IMR-90 (cell line): Measurements from ENCODE around the gene TBC1D8. TPM values are rescaled to one million over a fixed set of nuclear protein-coding genes. Genes with fewer than 3 reads are reported as not detected.
A peak's percentile ranks its signal among the peaks of the same experiment; 100 is the strongest.

Source experiments
- ATAC-seq: fragments of 200-7000 bp; cut with Tn5 transposase; 2 replicates; pipeline ENCODE4 v1.9.1; 2020; ENCODE audit warnings: low read depth, mild to moderate bottlenecking, moderate library complexity
- BruUV-seq: library from RNA; stranded (reverse); fragments of 400-500 nt; replicated peaks from 2 replicates; lab custom pipeline; 2021; lab: Mats Ljungman, UMichigan
- CTCF ChIA-PET: fragments of 300-600 bp; formaldehyde crosslinking; extraction: SDS; loops from one replicate; lab custom pipeline; 2021; ENCODE audit warnings: antibody characterized with exemption; lab: Yijun Ruan, JAX
- POLR2A ChIA-PET: fragments of 300-600 bp; sonication (Branson Sonifier 250); formaldehyde crosslinking; loops from one replicate; lab custom pipeline; 2022; ENCODE audit warnings: antibody characterized with exemption; ENCODE audit not compliant: unreplicated experiment; lab: Charles Lee
- DNase-seq: peaks from one replicate; pipeline ENCODE4 v3.0.0; 2013
- H2AFZ ChIP-seq: replicated peaks from 2 replicates; pipeline ENCODE3; 2013; ENCODE audit warnings: low read length, mild to moderate bottlenecking; ENCODE audit not compliant: poor library complexity
- H2AK5ac ChIP-seq: 2 replicates; pipeline ENCODE4 v1.6.1; 2013; ENCODE audit warnings: low read depth, low read length, inconsistent platforms
- H2AK9ac ChIP-seq: replicated peaks from 2 replicates; pipeline ENCODE3; 2013; ENCODE audit warnings: mild to moderate bottlenecking, low read depth, low read length, moderate library complexity; ENCODE audit not compliant: poor library complexity
- H2BK120ac ChIP-seq: 2 replicates; pipeline ENCODE4 v1.6.1; 2013; ENCODE audit warnings: low read depth, low read length, inconsistent platforms
- H2BK15ac ChIP-seq: 3 replicates; pipeline ENCODE4 v1.6.1; 2013; ENCODE audit warnings: low read depth, low read length, inconsistent platforms
- H2BK20ac ChIP-seq: 2 replicates; pipeline ENCODE4 v1.6.1; 2013; ENCODE audit warnings: low read depth, mild to moderate bottlenecking, inconsistent platforms, low read length, moderate library complexity
- H2BK5ac ChIP-seq: 2 replicates; pipeline ENCODE4 v1.6.1; 2013; ENCODE audit warnings: mild to moderate bottlenecking, low read depth, low read length, inconsistent platforms; ENCODE audit not compliant: poor library complexity, severe bottlenecking
- H3K14ac ChIP-seq: replicated peaks from 2 replicates; pipeline ENCODE4 v1.6.1; 2013; ENCODE audit warnings: low read depth, low read length, inconsistent platforms
- H3K18ac ChIP-seq: 2 replicates; pipeline ENCODE4 v1.6.1; 2013; ENCODE audit warnings: low read depth, low read length, control low read depth
- H3K23ac ChIP-seq: 2 replicates; pipeline ENCODE4 v1.6.1; 2013; ENCODE audit warnings: low read depth, low read length, inconsistent platforms
- H3K27ac ChIP-seq: 2 replicates; pipeline ENCODE4 v1.5.1; 2013; ENCODE audit warnings: mild to moderate bottlenecking, control low read depth, low read length; ENCODE audit not compliant: insufficient read depth
- H3K27me3 ChIP-seq: 2 replicates; pipeline ENCODE4 v1.6.1; 2013; ENCODE audit warnings: low read length; ENCODE audit not compliant: control insufficient read depth, insufficient read depth
- H3K36me3 ChIP-seq: 2 replicates; pipeline ENCODE4 v1.6.1; 2013; ENCODE audit warnings: low read length, mixed read lengths; ENCODE audit not compliant: control insufficient read depth, insufficient read depth
- H3K4ac ChIP-seq: 2 replicates; pipeline ENCODE4 v1.6.1; 2013; ENCODE audit warnings: low read depth, low read length, inconsistent platforms
- H3K4me1 ChIP-seq: 2 replicates; pipeline ENCODE4 v1.6.1; 2013; ENCODE audit warnings: low read length, mixed read lengths; ENCODE audit not compliant: control insufficient read depth, insufficient read depth
- H3K4me2 ChIP-seq: 2 replicates; pipeline ENCODE4 v1.6.1; 2013; ENCODE audit warnings: low read depth, mild to moderate bottlenecking, control low read depth, low read length, moderate library complexity
- H3K4me3 ChIP-seq: 2 replicates; pipeline ENCODE4 v1.5.1; 2013; ENCODE audit warnings: low read depth, mild to moderate bottlenecking, control low read depth, low read length, moderate library complexity; ENCODE audit not compliant: insufficient read depth
- H3K56ac ChIP-seq: 2 replicates; pipeline ENCODE4 v1.6.1; 2013; ENCODE audit warnings: low read length, inconsistent platforms; ENCODE audit not compliant: insufficient read depth; ENCODE audit errors: extremely low read depth
- H3K79me1 ChIP-seq, 2 experiments: 2 replicates each; pipeline ENCODE4 v1.6.1; 2013; ENCODE audit warnings: low read length in 2 of 2, inconsistent platforms in 1 of 2, low read depth in 1 of 2
- H3K9ac ChIP-seq: 2 replicates; pipeline ENCODE4 v1.6.1; 2013; ENCODE audit warnings: low read depth, low read length, control low read depth
- H3K9me1 ChIP-seq: 2 replicates; pipeline ENCODE4 v1.6.1; 2013; ENCODE audit warnings: low read length, inconsistent platforms; ENCODE audit not compliant: insufficient read depth
- H3K9me3 ChIP-seq: 2 replicates; pipeline ENCODE4 v1.6.1; 2013; ENCODE audit warnings: low read length; ENCODE audit not compliant: control insufficient read depth, insufficient read depth
- H4K20me1 ChIP-seq: 2 replicates; pipeline ENCODE4 v1.6.1; 2013; ENCODE audit warnings: low read length, inconsistent platforms; ENCODE audit not compliant: insufficient read depth
- H4K5ac ChIP-seq: 2 replicates; pipeline ENCODE4 v1.6.1; 2013; ENCODE audit warnings: mild to moderate bottlenecking, low read depth, low read length, control low read depth
- H4K8ac ChIP-seq, 2 experiments: 2 replicates each; pipeline ENCODE4 v1.6.1; 2013; ENCODE audit warnings: low read depth in 2 of 2, low read length in 2 of 2, control low read depth in 1 of 2, inconsistent platforms in 1 of 2
- H4K91ac ChIP-seq: 2 replicates; pipeline ENCODE4 v1.6.1; 2013; ENCODE audit warnings: low read depth, low read length, inconsistent platforms; ENCODE audit not compliant: insufficient read depth
- CHD1 ChIP-seq: IDR thresholded peaks from 2 replicates; pipeline ENCODE4 v1.6.1; 2012; ENCODE audit warnings: low read depth, low read length, improper control_type of control experiment
- FOS ChIP-seq: fragments of 150-350 bp; IDR thresholded peaks from 2 replicates; pipeline ENCODE4 v1.6.1; 2016; ENCODE audit warnings: low read depth, low read length
- NFE2L2 ChIP-seq: fragments of 150-350 bp; IDR thresholded peaks from 2 replicates; pipeline ENCODE4 v1.6.1; 2016; ENCODE audit warnings: low read depth, mild to moderate bottlenecking, low read length
- POLR2A ChIP-seq: IDR thresholded peaks from 2 replicates; pipeline ENCODE4 v1.6.1; 2012; ENCODE audit warnings: mild to moderate bottlenecking, low read depth, low read length
- USF2 ChIP-seq: fragments of 150-350 bp; IDR thresholded peaks from 2 replicates; pipeline ENCODE4 v1.6.1; 2017; ENCODE audit warnings: mild to moderate bottlenecking, antibody characterized with exemption, low read length, low read depth
- WGBS, 2 experiments: methylation state at CpG; one replicate each; pipeline versions ENCODE4 v1.1.5 to v1.1.7; 2013; ENCODE audit warnings: missing lambda C conversion rate in 2 of 2; ENCODE audit not compliant: insufficient read length in 1 of 2; ENCODE audit errors: extremely low coverage in 2 of 2; 5-methylcytosine and 5-hydroxymethylcytosine counted together
- dilution Hi-C: fragments of 300-500 bp; cut with HindIII; formaldehyde crosslinking; loops from one replicate; pipeline ENCODE4 v1.14.3; 2018; ENCODE audit warnings: low sequenced_read_pairs; ENCODE audit not compliant: unreplicated experiment
- in situ Hi-C: fragments of 300-500 bp; cut with MboI; formaldehyde crosslinking; loops from 3 replicates; pipeline ENCODE4 v1.14.3; 2019; ENCODE audit warnings: low sequenced_read_pairs, inconsistent platforms, mixed read lengths
- intact Hi-C: fragments of 100-400 bp; cut with micrococcal nuclease; formaldehyde crosslinking; loops from 2 replicates; pipeline ENCODE4 v1.10.0; 2022
- polyA plus RNA-seq, 3 experiments: library from polyadenylated mRNA; depleted of rRNA; stranded (reverse); fragments of >200 nt; gene quantifications; 2 replicates each; pipeline ENCODE4 v1.2.3, GENCODE V29; 2012; ENCODE audit warnings: low replicate concordance in 1 of 3
- total RNA-seq: library from RNA; depleted of rRNA; stranded (reverse); fragments of >200 nt; gene quantifications from 2 replicates; pipeline ENCODE4 v1.2.3, GENCODE V29; 2012
- TF ChIP-seq, protein P1 (sequence below): conservative IDR thresholded peaks from 2 replicates; pipeline ENCODE4 v1.5.1; 2012; ENCODE audit warnings: mild to moderate bottlenecking, low read depth, low read length, improper control_type of control experiment

TBC1D8 gene
- total and polyA plus RNA-seq, 2 of the 4 experiments (the other 2 are of a cell fraction), result 1.3 to 1.5 TPM

GRCh38 chr2:101145406-101145805 is 5.8 kb downstream of the TBC1D8 start:
- Histone ChIP-seq H3K27ac (no peak overlapping the region), H3K9me3 (no peaks in the 10 kb centered on the region), H3K18ac (no peak overlapping the region), H3K79me1 (peaks cover 7 to 46% of the 10 kb centered on the region in 2 experiments; a peak in 3 of 4 replicates), H3K4me3 (no peak overlapping the region), H3K4me1 (no peaks in the 10 kb centered on the region), H3K9me1 (peaks cover 11% of the 10 kb centered on the region), H3K23ac (peak overlapping the region; percentile 54; the same call in 1 of the 2 replicates), H3K14ac (peak overlapping the region; percentile 77; the same call in 1 of the 2 replicates), H3K27me3 (peaks cover 5% of the 10 kb centered on the region; the same call in 1 of the 2 replicates), H2AK5ac (no peak overlapping the region), H4K91ac (no peak overlapping the region), H4K5ac (no peak overlapping the region), H3K4ac (no peak overlapping the region), H2BK15ac (no peak overlapping the region), H2AFZ (no peak overlapping the region), H3K9ac (no peak overlapping the region), H2BK120ac (no peak overlapping the region), H4K8ac (peak overlapping the region in 1 of 2 experiments; percentile 24; a peak in 1 of 4 replicates), H4K20me1 (peaks cover 10% of the 10 kb centered on the region; the same call in 1 of the 2 replicates), H3K36me3 (no peaks in the 10 kb centered on the region), H2BK5ac (no peak overlapping the region), H2AK9ac (no peak overlapping the region), H3K56ac (no peak overlapping the region), H2BK20ac (no peak overlapping the region), H3K4me2 (no peak overlapping the region)
- ATAC-seq (no peak), DNase-seq (no peak)
- in situ Hi-C loops, result no loop called here
- no CpG with 5 or more reads among the region's 2 CpGs for WGBS, 2 experiments
- POLR2A ChIA-PET, result interaction anchor here (0.8 kb wide), 1 partner anchor 22 kb away, joined by 3 read pairs; no protein-coding TSS in a partner anchor
- no TSS peak for BruUV-seq
- TF ChIP-seq NFE2L2 (no peak), POLR2A (no peak), CHD1 (no peak), USF2 (no peak), FOS (no peak)
- TF ChIP-seq, protein P1, sequence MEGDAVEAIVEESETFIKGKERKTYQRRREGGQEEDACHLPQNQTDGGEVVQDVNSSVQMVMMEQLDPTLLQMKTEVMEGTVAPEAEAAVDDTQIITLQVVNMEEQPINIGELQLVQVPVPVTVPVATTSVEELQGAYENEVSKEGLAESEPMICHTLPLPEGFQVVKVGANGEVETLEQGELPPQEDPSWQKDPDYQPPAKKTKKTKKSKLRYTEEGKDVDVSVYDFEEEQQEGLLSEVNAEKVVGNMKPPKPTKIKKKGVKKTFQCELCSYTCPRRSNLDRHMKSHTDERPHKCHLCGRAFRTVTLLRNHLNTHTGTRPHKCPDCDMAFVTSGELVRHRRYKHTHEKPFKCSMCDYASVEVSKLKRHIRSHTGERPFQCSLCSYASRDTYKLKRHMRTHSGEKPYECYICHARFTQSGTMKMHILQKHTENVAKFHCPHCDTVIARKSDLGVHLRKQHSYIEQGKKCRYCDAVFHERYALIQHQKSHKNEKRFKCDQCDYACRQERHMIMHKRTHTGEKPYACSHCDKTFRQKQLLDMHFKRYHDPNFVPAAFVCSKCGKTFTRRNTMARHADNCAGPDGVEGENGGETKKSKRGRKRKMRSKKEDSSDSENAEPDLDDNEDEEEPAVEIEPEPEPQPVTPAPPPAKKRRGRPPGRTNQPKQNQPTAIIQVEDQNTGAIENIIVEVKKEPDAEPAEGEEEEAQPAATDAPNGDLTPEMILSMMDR, result no peak
- CTCF ChIA-PET, result interaction anchor here (0.9 kb wide), 1 partner anchor 60 kb away, joined by 3 read pairs; no protein-coding TSS in a partner anchor
- intact Hi-C loops, result no loop called here
- dilution Hi-C loops, result no loop called here
